ENCODE data around the gene PLEKHA5. TPM values are rescaled to one million over a fixed set of nuclear protein-coding genes. Genes with fewer than 3 reads are reported as not detected.

Gene PLEKHA5
- total and polyA plus RNA-seq, 2 experiments from 2014 or later, result 82.8 to 112 TPM

DNA sequence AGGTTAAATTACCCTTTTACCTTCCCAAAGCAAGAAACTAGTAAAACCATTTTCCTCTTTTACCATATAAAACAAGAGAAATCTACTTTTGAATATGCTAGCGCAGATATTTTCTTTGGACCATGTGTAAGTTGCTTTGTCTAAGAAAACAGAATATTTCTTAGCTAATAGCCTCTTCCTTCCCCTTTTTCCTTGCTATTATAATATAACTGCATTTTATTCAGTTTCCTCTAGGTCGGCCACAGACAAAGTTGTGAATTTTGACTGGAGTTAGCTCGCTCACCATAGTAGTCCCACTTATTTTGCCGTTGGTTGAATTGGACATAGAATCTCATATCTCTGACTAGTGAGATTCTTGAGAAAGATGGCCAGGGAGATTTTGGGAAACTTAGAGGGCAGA lies 115.6 kb downstream of the PLEKHA5 start:
- no peaks in the 10 kb centered on the region for H3K36me3 Mint-ChIP-seq (ENCODE audit: low read depth)
- no peak overlapping the region for H3K27ac Mint-ChIP-seq
- Histone ChIP-seq H3K36me3 (ENCODE audit: insufficient read depth) (no peaks in the 10 kb centered on the region), H3K9me2 (ENCODE audit: insufficient read depth) (no peaks in the 10 kb centered on the region), H3K4me2 (no peak overlapping the region), H4K20me1 (replicated peaks; ENCODE audit: insufficient read depth) (no peaks in the 10 kb centered on the region; the same call in none of the 2 replicates), H3K27me3 (ENCODE audit: insufficient read depth) (no peaks in the 10 kb centered on the region), H3K79me2 (replicated peaks; ENCODE audit: insufficient read depth) (peaks cover 94% of the 10 kb centered on the region), H3K4me3 (no peak overlapping the region), H3K27ac (ENCODE audit: low read depth) (peak overlapping the region; percentile 41; the same call in 1 of the 2 replicates), H3K4me1 (ENCODE audit: insufficient read depth) (peaks cover 8% of the 10 kb centered on the region; the same call in 1 of the 2 replicates), H2AFZ (no peak overlapping the region), H3F3A (replicated peaks; ENCODE audit: low read depth) (no peaks in the 10 kb centered on the region)
- peaks cover 9% of the 10 kb centered on the region for H3K4me1 Mint-ChIP-seq
- H3K27me3 Mint-ChIP-seq (ENCODE audit: insufficient read depth, low read depth, poor library complexity), result peaks cover 4% of the 10 kb centered on the region
- H3K9me3 Mint-ChIP-seq, result no peaks in the 10 kb centered on the region
- DNase-seq (ENCODE audit: low spot score), result no peak
- TF ChIP-seq ZNF114 (CRISPR knock-in tag; IDR thresholded peaks at IDR 0.05) (no peak), EZH2phosphoT487 (IDR thresholded peaks at IDR 0.05; ENCODE audit: unreplicated experiment) (no peak), NANOG (IDR thresholded peaks at IDR 0.05; ENCODE audit: borderline replicate concordance) (no peak), POLR2AphosphoS5 (IDR thresholded peaks at IDR 0.05; ENCODE audit: low read depth) (no peak), JUNB (IDR thresholded peaks at IDR 0.05; ENCODE audit: unreplicated experiment) (no peak), EZH2 (IDR thresholded peaks at IDR 0.05; ENCODE audit: low read depth, unreplicated experiment) (no peak), STAT1 (IDR thresholded peaks at IDR 0.05; ENCODE audit: unreplicated experiment) (no peak), CREB1 (CRISPR knock-in tag; IDR thresholded peaks at IDR 0.05; ENCODE audit: low read depth) (no peak)
- TF ChIP-seq, protein P1, sequence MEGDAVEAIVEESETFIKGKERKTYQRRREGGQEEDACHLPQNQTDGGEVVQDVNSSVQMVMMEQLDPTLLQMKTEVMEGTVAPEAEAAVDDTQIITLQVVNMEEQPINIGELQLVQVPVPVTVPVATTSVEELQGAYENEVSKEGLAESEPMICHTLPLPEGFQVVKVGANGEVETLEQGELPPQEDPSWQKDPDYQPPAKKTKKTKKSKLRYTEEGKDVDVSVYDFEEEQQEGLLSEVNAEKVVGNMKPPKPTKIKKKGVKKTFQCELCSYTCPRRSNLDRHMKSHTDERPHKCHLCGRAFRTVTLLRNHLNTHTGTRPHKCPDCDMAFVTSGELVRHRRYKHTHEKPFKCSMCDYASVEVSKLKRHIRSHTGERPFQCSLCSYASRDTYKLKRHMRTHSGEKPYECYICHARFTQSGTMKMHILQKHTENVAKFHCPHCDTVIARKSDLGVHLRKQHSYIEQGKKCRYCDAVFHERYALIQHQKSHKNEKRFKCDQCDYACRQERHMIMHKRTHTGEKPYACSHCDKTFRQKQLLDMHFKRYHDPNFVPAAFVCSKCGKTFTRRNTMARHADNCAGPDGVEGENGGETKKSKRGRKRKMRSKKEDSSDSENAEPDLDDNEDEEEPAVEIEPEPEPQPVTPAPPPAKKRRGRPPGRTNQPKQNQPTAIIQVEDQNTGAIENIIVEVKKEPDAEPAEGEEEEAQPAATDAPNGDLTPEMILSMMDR (conservative IDR thresholded peaks at IDR 0.05; ENCODE audit: low read depth in 2 of 2), result no peak
- TF ChIP-seq, protein P2, sequence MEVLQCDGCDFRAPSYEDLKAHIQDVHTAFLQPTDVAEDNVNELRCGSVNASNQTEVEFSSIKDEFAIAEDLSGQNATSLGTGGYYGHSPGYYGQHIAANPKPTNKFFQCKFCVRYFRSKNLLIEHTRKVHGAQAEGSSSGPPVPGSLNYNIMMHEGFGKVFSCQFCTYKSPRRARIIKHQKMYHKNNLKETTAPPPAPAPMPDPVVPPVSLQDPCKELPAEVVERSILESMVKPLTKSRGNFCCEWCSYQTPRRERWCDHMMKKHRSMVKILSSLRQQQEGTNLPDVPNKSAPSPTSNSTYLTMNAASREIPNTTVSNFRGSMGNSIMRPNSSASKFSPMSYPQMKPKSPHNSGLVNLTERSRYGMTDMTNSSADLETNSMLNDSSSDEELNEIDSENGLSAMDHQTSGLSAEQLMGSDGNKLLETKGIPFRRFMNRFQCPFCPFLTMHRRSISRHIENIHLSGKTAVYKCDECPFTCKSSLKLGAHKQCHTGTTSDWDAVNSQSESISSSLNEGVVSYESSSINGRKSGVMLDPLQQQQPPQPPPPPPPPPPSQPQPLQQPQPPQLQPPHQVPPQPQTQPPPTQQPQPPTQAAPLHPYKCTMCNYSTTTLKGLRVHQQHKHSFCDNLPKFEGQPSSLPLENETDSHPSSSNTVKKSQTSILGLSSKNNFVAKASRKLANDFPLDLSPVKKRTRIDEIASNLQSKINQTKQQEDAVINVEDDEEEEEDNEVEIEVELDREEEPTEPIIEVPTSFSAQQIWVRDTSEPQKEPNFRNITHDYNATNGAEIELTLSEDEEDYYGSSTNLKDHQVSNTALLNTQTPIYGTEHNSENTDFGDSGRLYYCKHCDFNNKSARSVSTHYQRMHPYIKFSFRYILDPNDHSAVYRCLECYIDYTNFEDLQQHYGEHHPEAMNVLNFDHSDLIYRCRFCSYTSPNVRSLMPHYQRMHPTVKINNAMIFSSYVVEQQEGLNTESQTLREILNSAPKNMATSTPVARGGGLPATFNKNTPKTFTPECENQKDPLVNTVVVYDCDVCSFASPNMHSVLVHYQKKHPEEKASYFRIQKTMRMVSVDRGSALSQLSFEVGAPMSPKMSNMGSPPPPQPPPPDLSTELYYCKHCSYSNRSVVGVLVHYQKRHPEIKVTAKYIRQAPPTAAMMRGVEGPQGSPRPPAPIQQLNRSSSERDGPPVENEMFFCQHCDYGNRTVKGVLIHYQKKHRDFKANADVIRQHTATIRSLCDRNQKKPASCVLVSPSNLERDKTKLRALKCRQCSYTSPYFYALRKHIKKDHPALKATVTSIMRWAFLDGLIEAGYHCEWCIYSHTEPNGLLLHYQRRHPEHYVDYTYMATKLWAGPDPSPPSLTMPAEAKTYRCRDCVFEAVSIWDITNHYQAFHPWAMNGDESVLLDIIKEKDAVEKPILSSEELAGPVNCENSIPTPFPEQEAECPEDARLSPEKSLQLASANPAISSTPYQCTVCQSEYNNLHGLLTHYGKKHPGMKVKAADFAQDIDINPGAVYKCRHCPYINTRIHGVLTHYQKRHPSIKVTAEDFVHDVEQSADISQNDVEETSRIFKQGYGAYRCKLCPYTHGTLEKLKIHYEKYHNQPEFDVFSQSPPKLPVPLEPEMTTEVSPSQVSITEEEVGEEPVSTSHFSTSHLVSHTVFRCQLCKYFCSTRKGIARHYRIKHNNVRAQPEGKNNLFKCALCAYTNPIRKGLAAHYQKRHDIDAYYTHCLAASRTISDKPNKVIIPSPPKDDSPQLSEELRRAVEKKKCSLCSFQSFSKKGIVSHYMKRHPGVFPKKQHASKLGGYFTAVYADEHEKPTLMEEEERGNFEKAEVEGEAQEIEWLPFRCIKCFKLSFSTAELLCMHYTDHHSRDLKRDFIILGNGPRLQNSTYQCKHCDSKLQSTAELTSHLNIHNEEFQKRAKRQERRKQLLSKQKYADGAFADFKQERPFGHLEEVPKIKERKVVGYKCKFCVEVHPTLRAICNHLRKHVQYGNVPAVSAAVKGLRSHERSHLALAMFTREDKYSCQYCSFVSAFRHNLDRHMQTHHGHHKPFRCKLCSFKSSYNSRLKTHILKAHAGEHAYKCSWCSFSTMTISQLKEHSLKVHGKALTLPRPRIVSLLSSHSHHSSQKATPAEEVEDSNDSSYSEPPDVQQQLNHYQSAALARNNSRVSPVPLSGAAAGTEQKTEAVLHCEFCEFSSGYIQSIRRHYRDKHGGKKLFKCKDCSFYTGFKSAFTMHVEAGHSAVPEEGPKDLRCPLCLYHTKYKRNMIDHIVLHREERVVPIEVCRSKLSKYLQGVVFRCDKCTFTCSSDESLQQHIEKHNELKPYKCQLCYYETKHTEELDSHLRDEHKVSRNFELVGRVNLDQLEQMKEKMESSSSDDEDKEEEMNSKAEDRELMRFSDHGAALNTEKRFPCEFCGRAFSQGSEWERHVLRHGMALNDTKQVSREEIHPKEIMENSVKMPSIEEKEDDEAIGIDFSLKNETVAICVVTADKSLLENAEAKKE (CRISPR knock-in tag; IDR thresholded peaks at IDR 0.05), result no peak
- TF ChIP-seq, protein P3, sequence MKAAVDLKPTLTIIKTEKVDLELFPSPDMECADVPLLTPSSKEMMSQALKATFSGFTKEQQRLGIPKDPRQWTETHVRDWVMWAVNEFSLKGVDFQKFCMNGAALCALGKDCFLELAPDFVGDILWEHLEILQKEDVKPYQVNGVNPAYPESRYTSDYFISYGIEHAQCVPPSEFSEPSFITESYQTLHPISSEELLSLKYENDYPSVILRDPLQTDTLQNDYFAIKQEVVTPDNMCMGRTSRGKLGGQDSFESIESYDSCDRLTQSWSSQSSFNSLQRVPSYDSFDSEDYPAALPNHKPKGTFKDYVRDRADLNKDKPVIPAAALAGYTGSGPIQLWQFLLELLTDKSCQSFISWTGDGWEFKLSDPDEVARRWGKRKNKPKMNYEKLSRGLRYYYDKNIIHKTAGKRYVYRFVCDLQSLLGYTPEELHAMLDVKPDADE (IDR thresholded peaks at IDR 0.05), result no peak
- no peak for ATAC-seq
- H3K4me3 Mint-ChIP-seq, result no peak overlapping the region

Data from GM23338 (cell line).